ENCODE measurements around the gene EIF5A2.

The EIF5A2 gene

DNA sequence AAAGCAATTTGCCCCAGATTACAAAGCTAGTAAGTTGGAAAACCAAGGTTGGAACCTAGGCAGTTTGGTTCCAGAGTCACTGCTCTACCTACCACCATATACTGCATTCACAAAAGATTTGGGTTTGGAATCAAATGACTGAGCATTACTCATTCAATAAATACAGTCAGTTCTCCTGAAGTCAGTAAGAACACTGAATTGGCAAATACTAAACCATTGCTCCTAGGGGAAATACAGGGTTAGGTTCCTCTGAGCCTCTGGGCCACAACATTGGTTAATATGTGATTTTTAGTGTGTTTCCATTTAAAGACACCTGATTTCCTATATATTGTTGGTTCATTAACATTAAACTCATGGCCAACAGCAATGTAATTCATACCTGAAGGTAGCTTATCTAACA, 2.1 kb upstream of the EIF5A2 start:
- DNase-seq (ENCODE audit: low read depth in 2 of 2) = peak in 1 of 2 donors; percentile 56
- TF ChIP-seq, protein P1, sequence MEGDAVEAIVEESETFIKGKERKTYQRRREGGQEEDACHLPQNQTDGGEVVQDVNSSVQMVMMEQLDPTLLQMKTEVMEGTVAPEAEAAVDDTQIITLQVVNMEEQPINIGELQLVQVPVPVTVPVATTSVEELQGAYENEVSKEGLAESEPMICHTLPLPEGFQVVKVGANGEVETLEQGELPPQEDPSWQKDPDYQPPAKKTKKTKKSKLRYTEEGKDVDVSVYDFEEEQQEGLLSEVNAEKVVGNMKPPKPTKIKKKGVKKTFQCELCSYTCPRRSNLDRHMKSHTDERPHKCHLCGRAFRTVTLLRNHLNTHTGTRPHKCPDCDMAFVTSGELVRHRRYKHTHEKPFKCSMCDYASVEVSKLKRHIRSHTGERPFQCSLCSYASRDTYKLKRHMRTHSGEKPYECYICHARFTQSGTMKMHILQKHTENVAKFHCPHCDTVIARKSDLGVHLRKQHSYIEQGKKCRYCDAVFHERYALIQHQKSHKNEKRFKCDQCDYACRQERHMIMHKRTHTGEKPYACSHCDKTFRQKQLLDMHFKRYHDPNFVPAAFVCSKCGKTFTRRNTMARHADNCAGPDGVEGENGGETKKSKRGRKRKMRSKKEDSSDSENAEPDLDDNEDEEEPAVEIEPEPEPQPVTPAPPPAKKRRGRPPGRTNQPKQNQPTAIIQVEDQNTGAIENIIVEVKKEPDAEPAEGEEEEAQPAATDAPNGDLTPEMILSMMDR (IDR thresholded peaks at IDR 0.05; ENCODE audit: low read depth, low read length) = no peak
- H3K4me3 ChIP-seq (replicated peaks in 1 of 2; ENCODE audit: low read depth in 2 of 2, low read length in 2 of 2) = no peak overlapping the region

DNA sequence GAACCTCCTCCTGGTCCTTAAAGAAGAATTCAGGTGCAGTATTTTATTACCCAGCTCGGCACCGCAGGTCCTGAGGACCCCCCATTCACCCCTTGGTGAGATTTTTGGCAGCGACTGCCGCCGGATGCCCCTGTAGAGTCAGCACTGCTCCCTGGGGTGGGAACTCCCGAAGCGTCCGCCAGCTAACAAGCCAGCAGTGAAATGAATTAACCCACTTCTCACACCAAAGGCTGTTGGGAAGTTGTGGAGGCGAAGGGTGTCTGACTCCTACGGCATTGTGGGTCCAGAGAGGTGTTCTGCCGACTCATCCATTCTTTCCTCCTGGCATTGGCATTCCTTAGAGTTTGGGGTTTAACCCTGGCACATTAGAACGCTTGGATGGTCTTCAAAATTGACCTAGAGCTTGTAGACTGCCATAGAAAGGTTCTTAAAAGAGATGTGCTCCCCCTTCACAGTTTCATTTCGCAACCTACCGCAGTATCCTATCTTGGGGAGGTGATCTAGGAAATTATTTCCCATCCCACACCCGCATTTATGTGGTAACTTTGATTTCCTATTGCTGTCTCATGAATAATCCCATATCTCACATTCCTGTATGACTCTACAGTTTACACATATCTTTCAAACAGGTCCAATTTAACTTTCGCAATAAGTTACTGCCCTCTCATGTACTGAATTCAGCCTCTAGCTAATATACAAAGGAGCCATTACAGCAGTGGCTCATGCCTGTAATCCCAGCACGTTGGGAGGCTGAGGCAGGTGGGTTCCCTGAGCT, 879 bp upstream of the EIF5A2 start:
- H3K4me3 ChIP-seq (replicated peaks in 1 of 2; ENCODE audit: low read depth in 2 of 2, low read length in 2 of 2) = peak overlapping the region in 1 of 2 donors; percentile 20
- TF ChIP-seq, protein P1 (IDR thresholded peaks at IDR 0.05; ENCODE audit: low read depth, low read length) = no peak
- peak; percentile 85 to 95 for DNase-seq (ENCODE audit: low read depth in 2 of 2)

DNA sequence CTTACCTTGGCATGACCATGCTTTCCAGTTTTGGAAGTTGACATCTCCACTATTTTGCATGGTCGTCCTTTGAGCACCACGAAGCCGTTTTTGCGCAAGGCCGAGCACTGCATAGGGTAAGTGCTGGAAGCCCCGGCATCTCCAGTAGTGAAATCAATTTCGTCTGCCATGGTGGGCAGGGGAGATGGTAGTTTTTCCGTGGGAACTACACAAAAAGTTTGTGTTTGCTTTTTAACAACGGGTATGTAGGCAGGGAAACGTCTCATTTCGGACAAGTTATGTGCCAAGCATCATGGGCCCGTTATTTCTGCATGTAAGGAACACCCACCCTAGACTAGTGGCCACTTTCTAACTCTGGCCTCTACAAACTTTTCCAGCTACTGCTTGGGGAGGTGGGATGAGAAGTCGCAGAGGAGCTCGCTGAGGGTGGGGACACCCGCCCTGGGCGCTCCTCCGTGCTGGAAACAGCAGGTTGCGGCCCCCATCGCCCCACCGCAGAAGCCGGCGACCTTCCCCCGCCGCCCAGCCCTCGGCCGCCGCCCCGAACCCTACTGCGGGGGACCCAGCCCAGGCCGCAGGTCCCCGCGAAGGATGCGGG, 701 bp downstream of the EIF5A2 start:
- TF ChIP-seq, protein P1 (IDR thresholded peaks at IDR 0.05; ENCODE audit: low read depth, low read length) = no peak
- peak overlapping the region; percentile 72 to 78 for H3K4me3 ChIP-seq (replicated peaks in 1 of 2; ENCODE audit: low read depth in 2 of 2, low read length in 2 of 2)

DNA sequence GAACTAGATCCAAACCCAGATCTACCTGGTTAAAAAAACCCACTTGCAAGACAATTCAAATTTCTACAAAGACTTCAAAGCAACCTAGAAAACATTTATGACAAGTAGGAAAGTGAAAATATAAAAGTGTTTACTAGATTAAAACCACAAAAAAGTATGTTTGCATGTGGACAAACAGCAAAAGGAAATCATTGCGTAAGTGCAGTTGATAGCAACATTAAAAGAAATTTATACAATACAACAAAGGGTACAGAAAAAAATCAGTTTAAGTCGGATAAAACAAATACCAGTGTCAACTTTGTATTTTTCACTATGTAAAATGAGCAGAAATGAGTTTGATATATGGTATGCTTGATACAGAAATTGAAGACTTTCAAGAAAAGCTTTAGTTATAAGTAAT, 2.6 kb downstream of the EIF5A2 start:
- DNase-seq (ENCODE audit: low read depth in 2 of 2) = peak in 1 of 2 donors; percentile 10
- no peak overlapping the region for H3K4me3 ChIP-seq (replicated peaks in 1 of 2; ENCODE audit: low read depth in 2 of 2, low read length in 2 of 2)
- TF ChIP-seq, protein P1 (IDR thresholded peaks at IDR 0.05; ENCODE audit: low read depth, low read length) = no peak

More for the DNA sequence above, 701 bp downstream of the EIF5A2 start:
- peak; percentile 25 to 29 for DNase-seq (ENCODE audit: low read depth in 2 of 2)

DNA sequence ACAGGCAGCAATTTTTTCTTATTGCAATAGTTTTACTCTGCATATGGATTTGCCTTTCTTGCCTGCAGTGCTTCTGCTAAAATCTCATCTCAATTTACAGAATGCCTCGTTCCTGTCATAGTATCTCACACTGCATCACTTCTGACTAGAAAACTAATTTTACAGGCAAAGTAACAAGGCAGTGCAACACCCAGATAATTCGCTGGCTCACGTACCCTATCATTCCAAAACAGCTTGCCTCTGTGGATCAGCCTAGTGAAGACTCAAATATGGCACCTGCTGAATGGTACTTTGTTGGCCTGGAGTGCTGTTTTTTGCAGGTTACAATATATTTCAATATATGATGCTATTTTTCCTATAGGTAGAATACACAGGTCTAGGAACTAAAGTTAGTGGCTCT, 5.3 kb downstream of the EIF5A2 start:
- TF ChIP-seq, protein P1 (IDR thresholded peaks at IDR 0.05; ENCODE audit: low read depth, low read length) = no peak

DNA sequence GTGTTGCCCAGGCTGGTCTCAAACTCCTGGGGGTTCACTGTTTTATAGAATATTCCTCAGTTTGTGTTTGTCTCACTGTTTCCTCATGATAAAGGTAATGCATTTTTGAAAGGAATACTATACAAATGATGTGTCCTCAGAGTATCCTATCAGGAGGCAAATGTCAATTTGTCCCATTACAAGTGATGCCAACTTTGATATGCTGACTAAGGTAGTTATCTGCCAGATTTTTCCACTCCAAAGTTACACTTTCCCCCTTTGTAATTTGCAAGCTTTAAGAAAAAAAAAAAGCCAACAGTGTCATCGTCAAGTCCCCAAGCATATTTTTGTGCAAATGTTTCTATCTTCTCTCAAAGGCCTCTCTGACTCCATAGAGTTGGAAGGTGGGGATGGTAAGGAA, 9.0 kb downstream of the EIF5A2 start:
- no peak for DNase-seq (ENCODE audit: low read depth in 2 of 2)
- no peak overlapping the region for H3K4me3 ChIP-seq (replicated peaks in 1 of 2; ENCODE audit: low read depth in 2 of 2, low read length in 2 of 2)
- TF ChIP-seq, protein P1 (IDR thresholded peaks at IDR 0.05; ENCODE audit: low read depth, low read length) = no peak

More for the DNA sequence above, 5.3 kb downstream of the EIF5A2 start:
- H3K4me3 ChIP-seq (replicated peaks in 1 of 2; ENCODE audit: low read depth in 2 of 2, low read length in 2 of 2) = no peak overlapping the region
- no peak for DNase-seq (ENCODE audit: low read depth in 2 of 2)

All from cardiac fibroblast (primary cell).